Transverse colon (tissue), 4 donors: Measurements from ENCODE around the gene BMERB1.

Experiments used
- CTCF ChIP-seq, 5 experiments: fragments of 200-600 bp in 3 of 5; fragments of 450-650 bp in 2 of 5; sonication (generic) in 3 of 5; IDR thresholded peaks; 1 replicate in 2 of 5; 2 replicates in 3 of 5; pipeline ENCODE4 v1.5.1; 2016 to 2017; ENCODE audit warnings: antibody characterized with exemption in 5 of 5, inconsistent platforms in 3 of 5, mild to moderate bottlenecking in 2 of 5, moderate library complexity in 1 of 5
- EP300 ChIP-seq: sonication (generic); formaldehyde crosslinking; IDR thresholded peaks from one replicate; pipeline ENCODE4 v1.6.1; 2017; ENCODE audit warnings: antibody characterized with exemption, low read depth
- POLR2A ChIP-seq: fragments of 450-650 bp; IDR thresholded peaks from one replicate; pipeline ENCODE4 v1.6.1; 2016; ENCODE audit warnings: antibody characterized with exemption, mild to moderate bottlenecking, moderate library complexity
- POLR2AphosphoS5 ChIP-seq, 3 donors: sonication (generic); formaldehyde crosslinking; IDR thresholded peaks; one replicate each; pipeline ENCODE4 v1.6.1; 2016; ENCODE audit warnings: antibody characterized with exemption in 3 of 3

DNA sequence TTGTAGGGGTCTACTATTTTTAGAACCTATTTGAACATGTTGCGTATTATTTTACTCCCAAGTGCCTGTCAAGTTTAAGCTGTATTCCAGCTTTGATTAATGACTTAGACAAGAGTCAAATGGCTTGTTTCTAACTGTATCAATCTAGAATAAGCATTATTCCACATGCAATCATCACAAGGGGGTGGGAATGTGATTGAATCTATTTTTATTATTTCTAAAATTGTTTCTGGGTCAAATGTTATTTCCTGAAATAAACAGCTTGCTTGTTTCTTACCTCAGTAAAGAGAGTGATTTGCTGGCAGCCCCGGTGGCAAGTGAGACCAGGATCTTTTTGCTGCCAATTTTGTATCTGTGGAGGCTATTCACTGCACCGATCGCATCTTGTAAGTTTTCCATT, 187.1 kb downstream of the BMERB1 start:
- TF ChIP-seq CTCF (IDR thresholded peaks at IDR 0.05) (no peak), EP300 (no peak), POLR2A (no peak), POLR2AphosphoS5 (IDR thresholded peaks at IDR 0.05) (no peak)
